Measurements from ENCODE around the gene DCANP1. TPM values are rescaled to one million over a fixed set of nuclear protein-coding genes. Genes with fewer than 3 reads are reported as not detected.

DCANP1 gene
- polyA plus RNA-seq, 3 donors from 2014 or later = 0.95 TPM; not detected in 2

DNA sequence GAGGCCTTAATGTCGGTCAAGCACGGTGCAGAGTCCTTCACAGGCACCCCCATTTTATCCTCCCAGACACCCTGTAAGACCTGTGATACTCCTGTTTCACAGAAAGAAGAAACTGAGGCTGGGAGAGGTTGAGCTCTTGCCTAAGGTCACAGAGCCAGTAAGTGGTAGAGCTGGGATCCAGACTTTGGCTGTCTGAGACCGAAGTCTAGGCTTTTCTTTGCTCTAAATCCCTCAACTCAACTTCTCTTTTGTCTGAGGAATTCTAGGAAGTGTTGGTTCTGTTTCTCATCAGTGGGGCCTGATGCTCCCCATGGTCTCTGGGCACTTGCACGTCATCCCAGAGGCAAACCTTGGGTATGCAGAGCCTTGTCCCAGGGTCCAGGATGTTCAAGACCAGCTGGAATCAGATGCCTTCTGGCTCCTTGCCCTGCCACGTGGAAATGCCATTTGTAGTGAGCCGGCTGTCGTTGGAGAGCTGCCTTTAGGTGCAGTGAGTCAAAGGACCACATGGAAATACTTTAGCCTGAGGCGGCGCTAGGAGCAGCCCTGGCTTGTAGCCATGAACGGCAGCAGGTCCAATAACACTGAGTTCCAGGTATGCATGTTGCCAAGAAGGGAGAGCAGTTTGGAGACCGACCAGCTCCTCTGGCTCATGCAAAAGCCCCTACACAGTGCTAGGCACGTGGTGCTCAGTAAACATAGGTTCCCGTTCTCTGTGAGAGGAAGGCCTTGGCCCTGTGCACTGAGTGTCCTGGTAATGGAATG lies 9.2 kb downstream of the DCANP1 start:
- peaks cover 2 to 9% (median 6%) of the 10 kb centered on the region in 3 donors for H3K27me3 Mint-ChIP-seq (ENCODE audit: low read depth in 3 of 3)
- no peak overlapping the region for H3K27ac Mint-ChIP-seq
- no peak for DNase-seq
- no peak overlapping the region for H3K4me3 Mint-ChIP-seq
- H3K36me3 Mint-ChIP-seq = no peaks in the 10 kb centered on the region
- H3K4me1 Mint-ChIP-seq = no peaks in the 10 kb centered on the region
- no peaks in the 10 kb centered on the region for H3K9me3 Mint-ChIP-seq

- Mint-ChIP-seq H3K9me3 (no peaks in the 10 kb centered on the region), H3K36me3 (no peaks in the 10 kb centered on the region), H3K4me3 (no peak overlapping the region), H3K27me3 (ENCODE audit: low read depth in 3 of 3) (peaks cover 2 to 9% (median 6%) of the 10 kb centered on the region in 3 donors), H3K4me1 (no peaks in the 10 kb centered on the region), H3K27ac (no peak overlapping the region)
- no peak for DNase-seq
Measured at GRCh38 chr5:135437422-135437795, 9.7 kb downstream of the DCANP1 start.

- Mint-ChIP-seq H3K27ac (no peak overlapping the region), H3K4me3 (no peak overlapping the region), H3K36me3 (no peaks in the 10 kb centered on the region), H3K27me3 (ENCODE audit: low read depth in 3 of 3) (peaks cover 2 to 9% (median 6%) of the 10 kb centered on the region in 3 donors), H3K4me1 (no peaks in the 10 kb centered on the region), H3K9me3 (no peaks in the 10 kb centered on the region)
- no peak for DNase-seq
Measured at GRCh38 chr5:135436951-135437418, 10.2 kb downstream of the DCANP1 start.

GRCh38 chr5:135435467-135436330 lies 11.4 kb downstream of the DCANP1 start:
- no peak overlapping the region for H3K4me3 Mint-ChIP-seq
- no peaks in the 10 kb centered on the region for H3K9me3 Mint-ChIP-seq
- no peaks in the 10 kb centered on the region for H3K4me1 Mint-ChIP-seq
- no peaks in the 10 kb centered on the region for H3K36me3 Mint-ChIP-seq
- no peak for DNase-seq
- no peak overlapping the region for H3K27ac Mint-ChIP-seq
- H3K27me3 Mint-ChIP-seq (ENCODE audit: low read depth in 3 of 3) = peaks cover 2 to 7% (median 4%) of the 10 kb centered on the region in 3 donors

- Mint-ChIP-seq H3K27me3 (ENCODE audit: low read depth in 3 of 3) (peaks cover 2 to 7% (median 4%) of the 10 kb centered on the region in 3 donors), H3K36me3 (no peaks in the 10 kb centered on the region), H3K9me3 (no peaks in the 10 kb centered on the region), H3K4me3 (no peak overlapping the region), H3K27ac (no peak overlapping the region), H3K4me1 (no peaks in the 10 kb centered on the region)
- no peak for DNase-seq
Measured at GRCh38 chr5:135434591-135435466, 12.3 kb downstream of the DCANP1 start.

DNA sequence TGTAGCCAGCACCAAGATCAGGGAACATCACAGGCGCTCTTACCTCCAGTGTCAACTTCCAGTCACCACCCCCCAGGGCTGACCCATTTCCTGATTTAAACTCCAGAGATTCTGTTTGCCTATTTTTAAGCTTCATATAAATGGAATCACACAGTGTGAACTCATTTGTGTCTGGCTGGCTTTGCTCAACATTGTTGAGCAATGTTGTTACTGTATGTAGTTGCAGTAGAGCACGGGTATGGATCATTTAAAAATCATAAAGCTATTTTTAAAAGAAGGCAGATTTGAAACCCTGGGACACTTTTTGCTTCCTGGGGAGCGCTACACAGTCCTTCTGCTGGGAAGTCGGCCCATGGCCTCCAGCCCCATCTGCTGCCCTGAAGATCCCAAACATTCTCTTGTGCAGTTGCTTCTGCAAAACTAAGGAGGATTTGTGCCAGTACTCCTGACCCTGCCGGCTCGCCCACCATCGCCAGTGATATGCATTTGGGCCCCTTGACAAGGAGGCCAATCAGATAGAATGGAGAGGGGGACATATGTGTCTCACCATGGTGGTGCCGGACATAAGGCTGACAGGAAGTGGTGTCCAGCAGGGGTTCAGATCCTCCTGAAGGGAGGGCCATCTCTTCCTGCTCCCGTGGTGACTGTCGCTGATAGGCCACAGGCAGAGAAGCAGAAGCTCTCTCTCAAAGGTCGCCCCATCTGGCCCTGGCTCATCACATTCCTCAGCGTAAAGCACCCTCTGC lies 13.3 kb downstream of the DCANP1 start:
- Mint-ChIP-seq H3K4me1 (no peaks in the 10 kb centered on the region), H3K27ac (no peak overlapping the region), H3K36me3 (no peaks in the 10 kb centered on the region), H3K27me3 (ENCODE audit: low read depth in 3 of 3) (peaks cover 2 to 7% (median 2%) of the 10 kb centered on the region in 3 donors), H3K9me3 (no peaks in the 10 kb centered on the region), H3K4me3 (no peak overlapping the region)
- DNase-seq = no peak

- Mint-ChIP-seq H3K9me3 (no peaks in the 10 kb centered on the region), H3K27ac (no peak overlapping the region), H3K27me3 (ENCODE audit: low read depth in 3 of 3) (peaks cover 0 to 7% (median 4%) of the 10 kb centered on the region in 3 donors), H3K4me1 (no peaks in the 10 kb centered on the region), H3K4me3 (no peak overlapping the region), H3K36me3 (no peaks in the 10 kb centered on the region)
- no peak for DNase-seq
Measured at GRCh38 chr5:135432113-135432512, 15.0 kb downstream of the DCANP1 start.

- Mint-ChIP-seq H3K27ac (no peak overlapping the region), H3K36me3 (no peaks in the 10 kb centered on the region), H3K4me1 (peaks cover 0 to 6% of the 10 kb centered on the region in 2 donors), H3K9me3 (no peaks in the 10 kb centered on the region), H3K27me3 (ENCODE audit: low read depth in 3 of 3) (peaks cover 1 to 5% (median 5%) of the 10 kb centered on the region in 3 donors), H3K4me3 (no peak overlapping the region)
- DNase-seq = no peak
Measured at GRCh38 chr5:135430135-135430437, 17.1 kb downstream of the DCANP1 start.

DNA sequence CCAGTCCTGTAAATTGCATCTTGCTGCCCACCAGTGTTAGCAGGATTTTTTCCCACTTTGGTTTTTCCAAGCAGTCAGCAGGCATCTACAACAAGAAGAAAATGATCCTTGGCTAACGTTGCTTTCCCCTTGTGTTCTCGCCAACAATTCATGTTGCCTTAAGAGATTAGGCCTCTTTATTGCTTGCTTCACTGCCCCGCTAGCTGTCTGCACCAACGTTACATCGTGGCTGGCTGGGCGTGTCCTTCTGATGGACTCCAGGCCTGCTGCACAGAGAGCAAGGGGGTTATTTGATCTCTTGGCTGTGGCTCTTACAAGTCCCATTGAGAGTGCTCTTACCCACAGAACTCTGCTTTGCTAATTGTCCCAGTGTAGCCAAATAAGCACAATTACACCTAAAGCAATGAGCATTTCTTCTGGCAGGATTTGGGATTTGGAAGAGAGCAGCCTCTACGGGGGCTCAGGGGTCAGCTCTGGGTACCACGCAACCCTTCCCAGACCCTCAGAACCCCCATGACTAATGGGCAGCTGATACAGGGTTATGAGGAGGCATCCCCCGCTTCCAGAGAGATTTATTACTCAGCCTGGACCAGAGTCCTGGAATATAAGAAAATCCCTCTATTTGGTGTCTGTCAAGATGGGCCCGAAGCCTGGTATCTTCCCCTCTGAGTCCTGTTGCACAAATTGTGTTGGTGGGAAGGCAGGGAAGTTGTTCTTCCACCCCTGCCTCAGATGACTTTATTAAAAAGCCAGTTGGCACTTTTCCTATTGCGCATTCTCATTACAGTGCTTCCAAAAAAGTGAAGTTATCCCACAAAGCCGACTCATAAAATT lies 17.6 kb downstream of the DCANP1 start:
- Mint-ChIP-seq H3K36me3 (no peaks in the 10 kb centered on the region), H3K27me3 (ENCODE audit: low read depth in 3 of 3) (peaks cover 1 to 5% (median 3%) of the 10 kb centered on the region in 3 donors), H3K9me3 (no peaks in the 10 kb centered on the region), H3K27ac (no peak overlapping the region), H3K4me1 (peaks cover 0 to 6% of the 10 kb centered on the region in 2 donors), H3K4me3 (no peak overlapping the region)
- DNase-seq = no peak

DNA sequence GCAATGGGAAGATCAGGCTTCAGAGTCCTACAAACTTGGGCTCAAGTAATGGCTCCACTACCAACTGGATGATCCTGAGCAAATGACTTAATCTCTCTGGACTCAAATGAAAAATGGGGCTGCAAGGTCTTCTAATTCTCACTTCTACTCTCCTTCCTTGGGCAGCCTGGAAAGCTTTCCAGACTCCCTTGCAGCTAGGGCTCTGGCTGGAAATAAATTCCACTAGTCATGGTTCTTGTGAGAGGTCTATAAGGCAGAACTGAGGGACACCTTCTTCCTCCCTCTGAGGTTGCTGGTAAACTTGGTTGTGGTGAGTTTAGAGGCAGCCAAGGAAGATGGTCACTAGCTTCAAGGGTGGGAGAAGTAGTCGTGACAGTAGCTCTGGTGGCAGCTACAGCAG lies 18.6 kb downstream of the DCANP1 start:
- H3K4me1 Mint-ChIP-seq = peaks cover 0 to 6% of the 10 kb centered on the region in 2 donors
- DNase-seq = no peak
- no peaks in the 10 kb centered on the region for H3K9me3 Mint-ChIP-seq
- no peaks in the 10 kb centered on the region for H3K36me3 Mint-ChIP-seq
- no peak overlapping the region for H3K27ac Mint-ChIP-seq
- no peak overlapping the region for H3K4me3 Mint-ChIP-seq
- peaks cover under 1 to 3% (median 3%) of the 10 kb centered on the region in 3 donors for H3K27me3 Mint-ChIP-seq (ENCODE audit: low read depth in 3 of 3)

DNA sequence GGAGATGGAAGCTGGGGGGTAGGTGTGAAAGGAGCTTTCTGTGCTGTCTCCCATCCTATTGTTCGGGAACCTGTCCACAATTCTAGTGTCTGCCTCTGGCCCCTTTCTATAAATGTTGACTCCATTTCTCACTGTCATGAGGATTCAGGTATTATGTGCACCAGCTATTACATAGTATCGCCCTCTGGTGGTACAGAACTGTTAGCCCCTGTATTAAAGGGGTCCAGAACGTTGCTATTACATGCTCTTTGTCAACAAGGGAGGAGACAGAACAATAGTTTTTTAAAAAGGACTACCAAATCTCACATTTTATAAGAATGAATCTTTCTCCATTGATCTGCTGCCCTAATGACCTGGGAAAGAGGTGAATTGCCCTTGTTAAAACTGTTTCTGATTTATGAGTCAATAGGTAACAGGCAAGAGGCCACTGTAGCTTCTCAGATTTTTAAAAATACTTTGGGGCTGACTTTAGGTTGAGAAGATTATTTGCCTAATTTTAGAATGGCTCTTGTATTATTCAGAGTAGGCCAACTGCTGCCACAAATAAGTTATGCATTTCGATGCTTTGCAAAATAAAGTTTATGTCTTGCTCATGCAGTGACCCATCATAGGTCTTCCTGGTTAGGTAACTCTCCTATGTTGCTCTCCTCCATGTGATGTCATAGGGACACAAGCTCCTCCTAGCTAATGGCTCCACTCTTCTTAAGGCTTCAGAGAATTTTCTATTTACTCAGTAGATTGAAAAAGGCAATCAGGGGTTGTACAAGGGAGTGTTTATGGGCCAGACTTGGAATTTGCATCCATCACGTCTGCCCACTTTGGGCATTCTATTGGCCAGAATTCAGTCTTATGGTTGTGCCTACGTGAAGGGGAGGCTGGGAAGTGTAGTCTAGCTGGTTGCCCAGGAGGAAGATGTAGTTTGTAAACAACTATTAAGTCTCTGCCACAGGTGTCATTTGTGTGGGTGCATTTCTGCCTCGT lies 20.8 kb downstream of the DCANP1 start:
- Mint-ChIP-seq H3K4me1 (peaks cover 0 to 6% of the 10 kb centered on the region in 2 donors), H3K9me3 (no peaks in the 10 kb centered on the region), H3K27ac (peak overlapping the region in 1 of 6 donors; percentile 26), H3K27me3 (ENCODE audit: low read depth in 3 of 3) (peaks cover 3 to 7% (median 6%) of the 10 kb centered on the region in 3 donors), H3K4me3 (no peak overlapping the region), H3K36me3 (no peaks in the 10 kb centered on the region)
- DNase-seq = peak; percentile 29 to 35 (median 29)
